Fibroblast of pulmonary artery (primary cell): ENCODE results near the gene FAM117B.

ENCODE experiments used
- DNase-seq: peaks from one replicate; pipeline ENCODE4 v3.0.0-alpha.2; 2010; ENCODE audit warnings: low read depth
- H3K4me3 ChIP-seq: replicated peaks from 2 replicates; pipeline ENCODE4 v1.5.1; 2011; ENCODE audit warnings: low read depth, mild to moderate bottlenecking, control low read depth, low read length, moderate library complexity
- TF ChIP-seq, protein P1 (sequence below): IDR thresholded peaks from 2 replicates; pipeline ENCODE4 v1.5.1; 2011; ENCODE audit warnings: mild to moderate bottlenecking, control low read depth, low read length, inconsistent platforms; ENCODE audit errors: missing control alignments

The FAM117B gene

DNA sequence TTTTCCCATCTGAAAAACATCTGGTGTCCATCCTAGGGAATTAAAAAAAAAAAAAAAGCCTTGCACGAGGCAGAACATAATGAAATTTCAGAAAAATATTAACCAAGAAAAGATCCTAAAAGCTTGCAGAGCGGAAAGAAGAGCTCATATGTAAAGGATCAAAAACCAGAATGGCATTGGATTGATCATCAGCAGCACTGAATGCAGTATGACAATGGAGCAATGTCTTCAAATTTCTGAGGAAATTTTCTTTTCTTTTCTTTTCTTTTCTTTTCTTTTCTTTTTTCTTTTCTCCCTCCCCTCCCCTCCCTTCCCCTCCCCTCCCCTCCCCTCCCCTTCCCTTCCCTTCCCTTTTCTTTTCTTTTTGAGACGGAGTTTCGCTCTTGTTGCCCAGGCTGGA, 21.3 kb upstream of the FAM117B start:
- DNase-seq: no peak
- H3K4me3 ChIP-seq: no peak overlapping the region
- TF ChIP-seq, protein P1, sequence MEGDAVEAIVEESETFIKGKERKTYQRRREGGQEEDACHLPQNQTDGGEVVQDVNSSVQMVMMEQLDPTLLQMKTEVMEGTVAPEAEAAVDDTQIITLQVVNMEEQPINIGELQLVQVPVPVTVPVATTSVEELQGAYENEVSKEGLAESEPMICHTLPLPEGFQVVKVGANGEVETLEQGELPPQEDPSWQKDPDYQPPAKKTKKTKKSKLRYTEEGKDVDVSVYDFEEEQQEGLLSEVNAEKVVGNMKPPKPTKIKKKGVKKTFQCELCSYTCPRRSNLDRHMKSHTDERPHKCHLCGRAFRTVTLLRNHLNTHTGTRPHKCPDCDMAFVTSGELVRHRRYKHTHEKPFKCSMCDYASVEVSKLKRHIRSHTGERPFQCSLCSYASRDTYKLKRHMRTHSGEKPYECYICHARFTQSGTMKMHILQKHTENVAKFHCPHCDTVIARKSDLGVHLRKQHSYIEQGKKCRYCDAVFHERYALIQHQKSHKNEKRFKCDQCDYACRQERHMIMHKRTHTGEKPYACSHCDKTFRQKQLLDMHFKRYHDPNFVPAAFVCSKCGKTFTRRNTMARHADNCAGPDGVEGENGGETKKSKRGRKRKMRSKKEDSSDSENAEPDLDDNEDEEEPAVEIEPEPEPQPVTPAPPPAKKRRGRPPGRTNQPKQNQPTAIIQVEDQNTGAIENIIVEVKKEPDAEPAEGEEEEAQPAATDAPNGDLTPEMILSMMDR: no peak

DNA sequence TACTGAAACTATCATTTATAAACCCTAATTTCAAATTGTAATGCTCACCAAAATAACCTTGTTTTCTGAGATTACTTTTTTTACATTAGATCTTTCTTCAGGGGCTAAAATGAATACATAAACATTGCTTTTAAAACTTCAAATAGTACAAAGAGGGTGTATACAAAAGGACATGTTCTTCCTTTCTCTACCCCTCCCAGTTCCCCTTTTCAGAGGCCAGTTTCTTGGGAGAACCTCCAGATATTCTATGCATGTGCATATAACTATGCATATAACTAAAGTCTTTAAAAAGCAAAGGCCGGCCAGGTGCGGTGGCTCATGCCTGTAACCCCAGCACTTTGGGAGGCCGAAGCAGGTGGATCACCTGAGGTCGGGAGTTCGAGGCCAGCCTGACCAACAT, 10.6 kb upstream of the FAM117B start:
- no peak for DNase-seq
- TF ChIP-seq, protein P1: no peak

GRCh38 chr2:202627042-202627441, 7.7 kb upstream of the FAM117B start:
- DNase-seq: no peak
- no peak overlapping the region for H3K4me3 ChIP-seq
- TF ChIP-seq, protein P1: no peak

More for the DNA sequence above, 10.6 kb upstream of the FAM117B start:
- no peak overlapping the region for H3K4me3 ChIP-seq

DNA sequence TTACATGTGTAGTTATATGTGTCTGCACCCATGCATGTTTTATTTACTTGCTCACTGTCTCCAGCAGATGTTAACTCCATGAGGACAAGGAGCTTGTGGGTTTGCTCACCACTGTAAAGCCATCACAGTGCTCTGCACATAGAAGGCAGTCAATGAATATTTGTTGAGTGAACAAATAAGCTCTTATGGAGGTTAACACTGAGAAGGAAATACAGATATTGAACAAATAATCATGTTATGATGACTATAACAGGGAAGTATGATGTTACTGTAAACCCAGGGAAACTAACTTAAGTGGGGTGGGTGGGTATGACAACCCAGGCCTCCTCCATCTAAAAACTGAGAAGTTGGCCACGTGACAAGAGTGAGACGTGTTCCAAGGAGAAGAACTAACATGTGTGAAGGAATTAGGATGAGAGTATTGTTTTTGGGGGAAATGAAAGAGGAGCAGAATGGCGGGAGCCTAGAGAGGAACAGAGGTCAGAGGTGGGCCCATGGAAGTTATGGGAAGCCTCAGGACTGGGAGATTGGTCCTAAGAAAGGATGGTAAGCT, 6.0 kb upstream of the FAM117B start:
- DNase-seq: no peak
- H3K4me3 ChIP-seq: no peak overlapping the region
- TF ChIP-seq, protein P1: no peak

DNA sequence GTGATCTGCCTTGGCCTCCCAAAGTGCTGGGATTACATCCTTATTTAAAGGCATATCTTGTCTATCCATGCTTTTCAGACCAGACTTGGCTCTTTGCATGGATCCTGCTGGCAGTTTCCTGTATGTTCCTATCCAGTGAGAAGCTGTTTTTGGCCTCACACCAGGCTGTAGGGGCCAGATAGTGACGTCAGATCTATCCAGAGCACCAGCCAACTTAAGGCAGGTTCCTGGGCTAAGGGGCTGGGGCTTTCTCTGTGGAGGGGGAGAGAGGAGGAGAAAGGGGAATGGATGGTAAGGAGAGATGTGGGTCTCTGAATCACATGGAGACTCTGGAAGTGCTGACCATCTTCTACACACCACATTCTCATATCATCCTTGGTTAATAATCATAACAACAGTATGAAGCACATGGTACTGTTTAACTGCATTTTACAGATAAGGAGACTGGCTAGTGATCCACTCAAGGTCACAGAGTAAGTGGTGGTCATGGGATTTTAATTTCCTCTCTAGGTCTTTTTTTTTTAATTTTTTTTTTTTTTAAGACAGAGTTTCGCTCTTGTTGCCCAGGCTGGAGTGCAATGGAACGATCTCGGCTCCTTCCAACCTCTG, 2.0 kb upstream of the FAM117B start:
- peak; percentile 53 for DNase-seq
- H3K4me3 ChIP-seq: no peak overlapping the region
- TF ChIP-seq, protein P1: no peak

DNA sequence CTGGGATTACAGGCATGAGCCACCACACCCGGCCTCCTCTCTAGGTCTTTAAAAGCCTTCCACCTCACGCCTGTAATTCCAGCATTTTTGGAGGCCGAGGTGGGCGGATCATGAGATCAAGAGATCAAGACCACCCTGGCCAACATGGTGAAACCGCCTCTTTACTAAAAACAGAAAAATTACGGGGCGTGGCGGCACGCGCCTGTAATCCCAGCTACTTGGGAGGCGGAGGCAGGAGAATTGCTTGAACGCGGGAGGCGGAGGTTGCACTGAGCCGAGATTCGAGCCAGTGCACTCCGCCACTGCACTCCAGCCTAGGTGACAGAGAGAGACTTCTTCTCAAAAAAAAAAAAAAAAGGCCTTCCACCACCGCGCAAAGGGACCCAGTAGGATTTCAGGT, 1.3 kb upstream of the FAM117B start:
- H3K4me3 ChIP-seq: no peak overlapping the region
- no peak for DNase-seq
- TF ChIP-seq, protein P1: no peak
